IMR-90 (cell line): ENCODE data around the gene ATXN1. TPM values are rescaled to one million over a fixed set of nuclear protein-coding genes. Genes with fewer than 3 reads are reported as not detected.
A peak's percentile ranks its signal among the peaks of the same experiment; 100 is the strongest.

Source experiments
- ATAC-seq: fragments of 200-7000 bp; cut with Tn5 transposase; 2 replicates; pipeline ENCODE4 v1.9.1; 2020; ENCODE audit warnings: low read depth, mild to moderate bottlenecking, moderate library complexity
- BruUV-seq: library from RNA; stranded (reverse); fragments of 400-500 nt; replicated peaks from 2 replicates; lab custom pipeline; 2021; lab: Mats Ljungman, UMichigan
- CTCF ChIA-PET: fragments of 300-600 bp; formaldehyde crosslinking; extraction: SDS; loops from one replicate; lab custom pipeline; 2021; ENCODE audit warnings: antibody characterized with exemption; lab: Yijun Ruan, JAX
- POLR2A ChIA-PET: fragments of 300-600 bp; sonication (Branson Sonifier 250); formaldehyde crosslinking; loops from one replicate; lab custom pipeline; 2022; ENCODE audit warnings: antibody characterized with exemption; ENCODE audit not compliant: unreplicated experiment; lab: Charles Lee
- DNase-seq: peaks from one replicate; pipeline ENCODE4 v3.0.0; 2013
- H2AFZ ChIP-seq: replicated peaks from 2 replicates; pipeline ENCODE3; 2013; ENCODE audit warnings: low read length, mild to moderate bottlenecking; ENCODE audit not compliant: poor library complexity
- H2AK5ac ChIP-seq: 2 replicates; pipeline ENCODE4 v1.6.1; 2013; ENCODE audit warnings: low read depth, low read length, inconsistent platforms
- H2AK9ac ChIP-seq: replicated peaks from 2 replicates; pipeline ENCODE3; 2013; ENCODE audit warnings: mild to moderate bottlenecking, low read depth, low read length, moderate library complexity; ENCODE audit not compliant: poor library complexity
- H2BK120ac ChIP-seq: 2 replicates; pipeline ENCODE4 v1.6.1; 2013; ENCODE audit warnings: low read depth, low read length, inconsistent platforms
- H2BK15ac ChIP-seq: 3 replicates; pipeline ENCODE4 v1.6.1; 2013; ENCODE audit warnings: low read depth, low read length, inconsistent platforms
- H2BK20ac ChIP-seq: 2 replicates; pipeline ENCODE4 v1.6.1; 2013; ENCODE audit warnings: low read depth, mild to moderate bottlenecking, inconsistent platforms, low read length, moderate library complexity
- H2BK5ac ChIP-seq: 2 replicates; pipeline ENCODE4 v1.6.1; 2013; ENCODE audit warnings: mild to moderate bottlenecking, low read depth, low read length, inconsistent platforms; ENCODE audit not compliant: poor library complexity, severe bottlenecking
- H3K14ac ChIP-seq: replicated peaks from 2 replicates; pipeline ENCODE4 v1.6.1; 2013; ENCODE audit warnings: low read depth, low read length, inconsistent platforms
- H3K18ac ChIP-seq: 2 replicates; pipeline ENCODE4 v1.6.1; 2013; ENCODE audit warnings: low read depth, low read length, control low read depth
- H3K23ac ChIP-seq: 2 replicates; pipeline ENCODE4 v1.6.1; 2013; ENCODE audit warnings: low read depth, low read length, inconsistent platforms
- H3K27ac ChIP-seq: 2 replicates; pipeline ENCODE4 v1.5.1; 2013; ENCODE audit warnings: mild to moderate bottlenecking, control low read depth, low read length; ENCODE audit not compliant: insufficient read depth
- H3K27me3 ChIP-seq: 2 replicates; pipeline ENCODE4 v1.6.1; 2013; ENCODE audit warnings: low read length; ENCODE audit not compliant: control insufficient read depth, insufficient read depth
- H3K36me3 ChIP-seq: 2 replicates; pipeline ENCODE4 v1.6.1; 2013; ENCODE audit warnings: low read length, mixed read lengths; ENCODE audit not compliant: control insufficient read depth, insufficient read depth
- H3K4ac ChIP-seq: 2 replicates; pipeline ENCODE4 v1.6.1; 2013; ENCODE audit warnings: low read depth, low read length, inconsistent platforms
- H3K4me1 ChIP-seq: 2 replicates; pipeline ENCODE4 v1.6.1; 2013; ENCODE audit warnings: low read length, mixed read lengths; ENCODE audit not compliant: control insufficient read depth, insufficient read depth
- H3K4me2 ChIP-seq: 2 replicates; pipeline ENCODE4 v1.6.1; 2013; ENCODE audit warnings: low read depth, mild to moderate bottlenecking, control low read depth, low read length, moderate library complexity
- H3K4me3 ChIP-seq: 2 replicates; pipeline ENCODE4 v1.5.1; 2013; ENCODE audit warnings: low read depth, mild to moderate bottlenecking, control low read depth, low read length, moderate library complexity; ENCODE audit not compliant: insufficient read depth
- H3K56ac ChIP-seq: 2 replicates; pipeline ENCODE4 v1.6.1; 2013; ENCODE audit warnings: low read length, inconsistent platforms; ENCODE audit not compliant: insufficient read depth; ENCODE audit errors: extremely low read depth
- H3K79me1 ChIP-seq, 2 experiments: 2 replicates each; pipeline ENCODE4 v1.6.1; 2013; ENCODE audit warnings: low read length in 2 of 2, inconsistent platforms in 1 of 2, low read depth in 1 of 2
- H3K9ac ChIP-seq: 2 replicates; pipeline ENCODE4 v1.6.1; 2013; ENCODE audit warnings: low read depth, low read length, control low read depth
- H3K9me1 ChIP-seq: 2 replicates; pipeline ENCODE4 v1.6.1; 2013; ENCODE audit warnings: low read length, inconsistent platforms; ENCODE audit not compliant: insufficient read depth
- H3K9me3 ChIP-seq: 2 replicates; pipeline ENCODE4 v1.6.1; 2013; ENCODE audit warnings: low read length; ENCODE audit not compliant: control insufficient read depth, insufficient read depth
- H4K20me1 ChIP-seq: 2 replicates; pipeline ENCODE4 v1.6.1; 2013; ENCODE audit warnings: low read length, inconsistent platforms; ENCODE audit not compliant: insufficient read depth
- H4K5ac ChIP-seq: 2 replicates; pipeline ENCODE4 v1.6.1; 2013; ENCODE audit warnings: mild to moderate bottlenecking, low read depth, low read length, control low read depth
- H4K8ac ChIP-seq, 2 experiments: 2 replicates each; pipeline ENCODE4 v1.6.1; 2013; ENCODE audit warnings: low read depth in 2 of 2, low read length in 2 of 2, control low read depth in 1 of 2, inconsistent platforms in 1 of 2
- H4K91ac ChIP-seq: 2 replicates; pipeline ENCODE4 v1.6.1; 2013; ENCODE audit warnings: low read depth, low read length, inconsistent platforms; ENCODE audit not compliant: insufficient read depth
- BHLHE40 ChIP-seq: fragments of 150-350 bp; IDR thresholded peaks from 2 replicates; pipeline ENCODE4 v1.6.1; 2016; ENCODE audit warnings: mild to moderate bottlenecking, low read depth, low read length
- CEBPB ChIP-seq: IDR thresholded peaks from 2 replicates; pipeline ENCODE4 v1.6.1; 2012; ENCODE audit warnings: low read depth, low read length, improper control_type of control experiment
- CHD1 ChIP-seq: IDR thresholded peaks from 2 replicates; pipeline ENCODE4 v1.6.1; 2012; ENCODE audit warnings: low read depth, low read length, improper control_type of control experiment
- CTCF ChIP-seq: conservative IDR thresholded peaks from 2 replicates; pipeline ENCODE4 v1.5.1; 2012; ENCODE audit warnings: mild to moderate bottlenecking, low read depth, low read length, improper control_type of control experiment
- FOS ChIP-seq: fragments of 150-350 bp; IDR thresholded peaks from 2 replicates; pipeline ENCODE4 v1.6.1; 2016; ENCODE audit warnings: low read depth, low read length
- MAFK ChIP-seq: IDR thresholded peaks from 2 replicates; pipeline ENCODE4 v1.6.1; 2012; ENCODE audit warnings: low read depth, low read length, improper control_type of control experiment
- MAZ ChIP-seq: IDR thresholded peaks from 2 replicates; pipeline ENCODE4 v1.6.1; 2012; ENCODE audit warnings: low read depth, mild to moderate bottlenecking, low read length, improper control_type of control experiment, moderate library complexity, borderline replicate concordance
- MXI1 ChIP-seq: IDR thresholded peaks from 2 replicates; pipeline ENCODE4 v1.6.1; 2012; ENCODE audit warnings: low read depth, mild to moderate bottlenecking, low read length, moderate library complexity, borderline replicate concordance
- NFE2L2 ChIP-seq: fragments of 150-350 bp; IDR thresholded peaks from 2 replicates; pipeline ENCODE4 v1.6.1; 2016; ENCODE audit warnings: low read depth, mild to moderate bottlenecking, low read length
- POLR2A ChIP-seq: IDR thresholded peaks from 2 replicates; pipeline ENCODE4 v1.6.1; 2012; ENCODE audit warnings: mild to moderate bottlenecking, low read depth, low read length
- RCOR1 ChIP-seq: IDR thresholded peaks from 2 replicates; pipeline ENCODE4 v1.6.1; 2012; ENCODE audit warnings: mild to moderate bottlenecking, low read length, improper control_type of control experiment; ENCODE audit not compliant: insufficient replicate concordance
- RFX5 ChIP-seq: IDR thresholded peaks from 2 replicates; pipeline ENCODE4 v1.8.0; 2012; ENCODE audit warnings: low read depth, mild to moderate bottlenecking, low read length, moderate library complexity
- SMC3 ChIP-seq: fragments of 150-350 bp; IDR thresholded peaks from 2 replicates; pipeline ENCODE4 v1.6.1; 2016; ENCODE audit warnings: low read depth, mild to moderate bottlenecking, antibody characterized with exemption, low read length, moderate library complexity
- WGBS, 2 experiments: methylation state at CpG; one replicate each; pipeline versions ENCODE4 v1.1.5 to v1.1.7; 2013; ENCODE audit warnings: missing lambda C conversion rate in 2 of 2; ENCODE audit not compliant: insufficient read length in 1 of 2; ENCODE audit errors: extremely low coverage in 2 of 2; 5-methylcytosine and 5-hydroxymethylcytosine counted together
- dilution Hi-C: fragments of 300-500 bp; cut with HindIII; formaldehyde crosslinking; loops from one replicate; pipeline ENCODE4 v1.14.3; 2018; ENCODE audit warnings: low sequenced_read_pairs; ENCODE audit not compliant: unreplicated experiment
- in situ Hi-C: fragments of 300-500 bp; cut with MboI; formaldehyde crosslinking; loops from 3 replicates; pipeline ENCODE4 v1.14.3; 2019; ENCODE audit warnings: low sequenced_read_pairs, inconsistent platforms, mixed read lengths
- intact Hi-C: fragments of 100-400 bp; cut with micrococcal nuclease; formaldehyde crosslinking; loops from 2 replicates; pipeline ENCODE4 v1.10.0; 2022
- polyA plus RNA-seq, 3 experiments: library from polyadenylated mRNA; depleted of rRNA; stranded (reverse); fragments of >200 nt; gene quantifications; 2 replicates each; pipeline ENCODE4 v1.2.3, GENCODE V29; 2012; ENCODE audit warnings: low replicate concordance in 1 of 3
- total RNA-seq: library from RNA; depleted of rRNA; stranded (reverse); fragments of >200 nt; gene quantifications from 2 replicates; pipeline ENCODE4 v1.2.3, GENCODE V29; 2012

The ATXN1 gene
- total and polyA plus RNA-seq, 2 of the 4 experiments (the other 2 are of a cell fraction): 7.3 to 11.1 TPM

- Histone ChIP-seq H4K20me1 (peaks cover 31% of the 10 kb centered on the region), H2BK5ac (no peak overlapping the region), H3K9me3 (no peaks in the 10 kb centered on the region), H4K8ac (no peak overlapping the region), H4K5ac (no peak overlapping the region), H2BK15ac (no peak overlapping the region; the same call in 2 of the 3 replicates), H2AFZ (peak overlapping the region; percentile 65), H3K79me1 (peaks cover 4 to 29% of the 10 kb centered on the region in 2 experiments; a peak in 2 of 4 replicates), H2AK5ac (no peak overlapping the region), H3K4ac (peak overlapping the region; percentile 18; the same call in 1 of the 2 replicates), H3K23ac (no peak overlapping the region), H3K14ac (no peak overlapping the region), H3K9me1 (peaks cover 21% of the 10 kb centered on the region), H2AK9ac (no peak overlapping the region), H3K27ac (peak overlapping the region; percentile 32; the same call in 1 of the 2 replicates), H3K27me3 (no peaks in the 10 kb centered on the region), H3K18ac (no peak overlapping the region), H3K36me3 (peaks cover 15% of the 10 kb centered on the region), H2BK120ac (peak overlapping the region; percentile 8; the same call in 1 of the 2 replicates), H4K91ac (peak overlapping the region; percentile 30; the same call in 1 of the 2 replicates), H3K56ac (no peak overlapping the region), H3K9ac (no peak overlapping the region), H3K4me1 (peaks cover 22% of the 10 kb centered on the region), H3K4me3 (no peak overlapping the region), H3K4me2 (peak overlapping the region; percentile 58; the same call in 1 of the 2 replicates), H2BK20ac (no peak overlapping the region)
- no TSS peak for BruUV-seq
- DNase-seq (peak; percentile 99), ATAC-seq (peak; percentile 78)
- CTCF ChIA-PET: interaction anchor here (0.6 to 1.7 kb wide), 4 partner anchors 9 to 692 kb away, joined by 3 to 5 read pairs (median 4); no protein-coding TSS in a partner anchor
- TF ChIP-seq BHLHE40 (0 out of 2 replicates have a peak, but pooled peaks have one; percentile 33), MXI1 (peak; percentile 60), CEBPB (peak; percentile 98), NFE2L2 (peak; percentile 50; the same call in 1 of the 2 replicates), POLR2A (peak; percentile 63; the same call in 1 of the 2 replicates), MAZ (peak; percentile 52), FOS (peak; percentile 57; the same call in 1 of the 2 replicates), RCOR1 (no peak), CTCF (no peak), RFX5 (no peak), MAFK (peak; percentile 68), CHD1 (no peak), SMC3 (no peak)
- POLR2A ChIA-PET: no interaction called here
- WGBS, 2 experiments: no CpG with 5 or more reads among the region's 11 CpGs
- dilution Hi-C loops: no loop called here
- intact Hi-C loops: loop anchor here (5.0 kb wide), 1 partner anchor 1940 kb away; the partner anchor contains the start of gene DEK
- in situ Hi-C loops: no loop called here
These were observed 438.5 kb downstream of the ATXN1 start for GRCh38 chr6:16322666-16323312.
